Loucy (cell line): ENCODE data around the gene MMP12.

ENCODE experiments used
- EZH2phosphoT487 ChIP-seq: fragments of 200-600 bp; IDR thresholded peaks from 2 replicates; pipeline ENCODE4 v1.6.1; 2018; ENCODE audit warnings: antibody characterized with exemption, mild to moderate bottlenecking, moderate library complexity, borderline replicate concordance
- TF ChIP-seq, protein P1 (sequence below): fragments of 200-600 bp; sonication (generic); conservative IDR thresholded peaks from 2 replicates; pipeline ENCODE4 v1.5.1; 2014; ENCODE audit warnings: mild to moderate bottlenecking, antibody characterized with exemption, low read length

DNA sequence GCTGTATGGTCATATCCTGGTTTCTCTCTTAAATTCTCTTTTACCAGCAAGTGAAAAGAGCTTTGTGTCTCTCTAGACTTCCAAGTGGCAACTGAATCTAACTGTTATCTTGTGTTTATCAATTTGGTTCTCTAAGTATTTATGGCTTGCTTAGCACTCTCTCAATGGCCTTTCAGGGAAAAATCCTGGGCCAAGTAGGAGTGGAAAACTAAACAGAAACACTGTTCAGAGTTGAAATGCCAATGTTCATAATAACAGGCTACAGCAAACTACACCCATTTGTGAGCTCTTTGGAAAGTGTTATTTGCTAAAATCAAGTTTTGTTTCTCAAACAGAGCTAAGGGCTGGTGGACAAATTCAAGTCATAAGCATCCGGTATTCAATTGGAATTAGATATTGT, 10.1 kb downstream of the MMP12 start:
- TF ChIP-seq, protein P1, sequence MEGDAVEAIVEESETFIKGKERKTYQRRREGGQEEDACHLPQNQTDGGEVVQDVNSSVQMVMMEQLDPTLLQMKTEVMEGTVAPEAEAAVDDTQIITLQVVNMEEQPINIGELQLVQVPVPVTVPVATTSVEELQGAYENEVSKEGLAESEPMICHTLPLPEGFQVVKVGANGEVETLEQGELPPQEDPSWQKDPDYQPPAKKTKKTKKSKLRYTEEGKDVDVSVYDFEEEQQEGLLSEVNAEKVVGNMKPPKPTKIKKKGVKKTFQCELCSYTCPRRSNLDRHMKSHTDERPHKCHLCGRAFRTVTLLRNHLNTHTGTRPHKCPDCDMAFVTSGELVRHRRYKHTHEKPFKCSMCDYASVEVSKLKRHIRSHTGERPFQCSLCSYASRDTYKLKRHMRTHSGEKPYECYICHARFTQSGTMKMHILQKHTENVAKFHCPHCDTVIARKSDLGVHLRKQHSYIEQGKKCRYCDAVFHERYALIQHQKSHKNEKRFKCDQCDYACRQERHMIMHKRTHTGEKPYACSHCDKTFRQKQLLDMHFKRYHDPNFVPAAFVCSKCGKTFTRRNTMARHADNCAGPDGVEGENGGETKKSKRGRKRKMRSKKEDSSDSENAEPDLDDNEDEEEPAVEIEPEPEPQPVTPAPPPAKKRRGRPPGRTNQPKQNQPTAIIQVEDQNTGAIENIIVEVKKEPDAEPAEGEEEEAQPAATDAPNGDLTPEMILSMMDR, result no peak
- no peak for TF ChIP-seq EZH2phosphoT487
